ENCODE measurements around the gene GDF7. TPM values are rescaled to one million over a fixed set of nuclear protein-coding genes. Genes with fewer than 3 reads are reported as not detected.

The GDF7 gene
- total RNA-seq, 3 donors from 2014 or later = under 0.01 to 0.15 (median under 0.01) TPM

GRCh38 chr2:20622296-20622686, 44.7 kb upstream of the GDF7 start:
- intact Hi-C loops (cut with DNase I; ENCODE audit: low total_unique reads) = no loop called here
- H3K27me3 ChIP-seq = no peaks in the 10 kb centered on the region
- no peak overlapping the region for H3K27ac ChIP-seq
- TF ChIP-seq CTCF (IDR thresholded peaks at IDR 0.05) (no peak), POLR2AphosphoS5 (IDR thresholded peaks at IDR 0.05) (no peak)
- H3K4me1 ChIP-seq = peaks cover 15 to 19% of the 10 kb centered on the region in 2 donors
- no peak overlapping the region for H3K4me3 ChIP-seq
- H3K9me3 ChIP-seq = no peaks in the 10 kb centered on the region
- H3K36me3 ChIP-seq = peaks cover 3% of the 10 kb centered on the region
- peak in 1 of 2 donors; percentile 12 for DNase-seq (ENCODE audit: low spot score in 2 of 2)

GRCh38 chr2:20622731-20623130, 44.2 kb upstream of the GDF7 start:
- H3K4me1 ChIP-seq = peaks cover 11 to 19% of the 10 kb centered on the region in 2 donors
- peaks cover 3% of the 10 kb centered on the region for H3K36me3 ChIP-seq
- no peak overlapping the region for H3K4me3 ChIP-seq
- no peaks in the 10 kb centered on the region for H3K27me3 ChIP-seq
- DNase-seq (ENCODE audit: low spot score in 2 of 2) = peak in 1 of 2 donors; percentile 51
- TF ChIP-seq POLR2A (IDR thresholded peaks at IDR 0.05) (no peak), CTCF (IDR thresholded peaks at IDR 0.05) (no peak), POLR2AphosphoS5 (IDR thresholded peaks at IDR 0.05) (no peak)
- no peak overlapping the region for H3K27ac ChIP-seq
- intact Hi-C loops (cut with DNase I; ENCODE audit: low total_unique reads) = no loop called here
- no peaks in the 10 kb centered on the region for H3K9me3 ChIP-seq

GRCh38 chr2:20623241-20623640, 43.7 kb upstream of the GDF7 start:
- intact Hi-C loops (cut with DNase I; ENCODE audit: low total_unique reads) = no loop called here
- Histone ChIP-seq H3K36me3 (peaks cover 3% of the 10 kb centered on the region), H3K27ac (no peak overlapping the region), H3K4me3 (no peak overlapping the region), H3K4me1 (peaks cover 6 to 16% of the 10 kb centered on the region in 2 donors), H3K9me3 (no peaks in the 10 kb centered on the region), H3K27me3 (no peaks in the 10 kb centered on the region)
- no peak for TF ChIP-seq POLR2A (IDR thresholded peaks at IDR 0.05)
- no peak for TF ChIP-seq CTCF (IDR thresholded peaks at IDR 0.05)
- TF ChIP-seq POLR2AphosphoS5 (IDR thresholded peaks at IDR 0.05) = no peak
- DNase-seq (ENCODE audit: low spot score in 2 of 2) = peak in 1 of 2 donors; percentile 19

- H3K9me3 ChIP-seq = no peaks in the 10 kb centered on the region
- H3K27ac ChIP-seq = no peak overlapping the region
- TF ChIP-seq POLR2A (IDR thresholded peaks at IDR 0.05) = no peak
- TF ChIP-seq POLR2AphosphoS5 (IDR thresholded peaks at IDR 0.05) = no peak
- no peak for TF ChIP-seq CTCF (IDR thresholded peaks at IDR 0.05)
- H3K36me3 ChIP-seq = peaks cover 3% of the 10 kb centered on the region
- peak in 1 of 2 donors; percentile 43 for DNase-seq (ENCODE audit: low spot score in 2 of 2)
- no peak overlapping the region for H3K4me3 ChIP-seq
- H3K27me3 ChIP-seq = no peaks in the 10 kb centered on the region
- intact Hi-C loops (cut with DNase I; ENCODE audit: low total_unique reads) = no loop called here
- H3K4me1 ChIP-seq = peaks cover under 1 to 11% of the 10 kb centered on the region in 2 donors
Measured at GRCh38 chr2:20623741-20624155, 43.2 kb upstream of the GDF7 start.

GRCh38 chr2:20624156-20624883, 42.6 kb upstream of the GDF7 start:
- Histone ChIP-seq H3K36me3 (peaks cover 3% of the 10 kb centered on the region), H3K4me1 (peaks cover 0 to 8% of the 10 kb centered on the region in 2 donors), H3K4me3 (no peak overlapping the region), H3K27ac (peak overlapping the region in 1 of 2 donors; percentile 74), H3K27me3 (no peaks in the 10 kb centered on the region), H3K9me3 (no peaks in the 10 kb centered on the region)
- TF ChIP-seq POLR2AphosphoS5 (IDR thresholded peaks at IDR 0.05) (no peak), POLR2A (IDR thresholded peaks at IDR 0.05) (no peak), CTCF (IDR thresholded peaks at IDR 0.05) (no peak)
- DNase-seq (ENCODE audit: low spot score in 2 of 2) = peak in 1 of 2 donors; percentile 46
- intact Hi-C loops (cut with DNase I; ENCODE audit: low total_unique reads) = no loop called here
